HG03439 (cell line): ENCODE results near the gene ERMARD.
"Not testable (repeated sequence)": the region's sequence is repeated elsewhere in the genome, so short reads cannot be mapped to it uniquely, and the experiment has no call there.

Experiments
- ATAC-seq: cut with Tn5 transposase; IDR thresholded peaks from one replicate; pipeline ENCODE4 v1.9.1; 2021; ENCODE audit warnings: mild to moderate bottlenecking, moderate library complexity; ENCODE audit not compliant: unreplicated experiment

ERMARD gene

GRCh38 chr6:169729961-169730360, 21.5 kb upstream of the ERMARD start:
- no peak for ATAC-seq

- no peak for ATAC-seq
These were observed 13.0 kb upstream of the ERMARD start for GRCh38 chr6:169738204-169738975.

- no peak for ATAC-seq
These were observed 12.4 kb upstream of the ERMARD start for GRCh38 chr6:169738976-169739529.

- no peak for ATAC-seq
These were observed 10.1 kb upstream of the ERMARD start for GRCh38 chr6:169741344-169741743.

- no peak for ATAC-seq
These were observed 6.0 kb upstream of the ERMARD start for GRCh38 chr6:169745405-169745804.

GRCh38 chr6:169746556-169746955, 4.9 kb upstream of the ERMARD start:
- ATAC-seq = no peak

- ATAC-seq = no peak
These were observed 727 bp downstream of the ERMARD start for GRCh38 chr6:169752074-169752623.

- no peak for ATAC-seq
These were observed 3.7 kb downstream of the ERMARD start for GRCh38 chr6:169755162-169755561.

GRCh38 chr6:169763308-169763707, 11.9 kb downstream of the ERMARD start:
- no peak for ATAC-seq

GRCh38 chr6:169763881-169764280, 12.5 kb downstream of the ERMARD start:
- ATAC-seq = no peak

GRCh38 chr6:169765789-169766188, 14.4 kb downstream of the ERMARD start:
- not testable (repeated sequence) for ATAC-seq

GRCh38 chr6:169766232-169766631, 14.8 kb downstream of the ERMARD start:
- ATAC-seq = no peak

- ATAC-seq = no peak
These were observed 15.7 kb downstream of the ERMARD start for GRCh38 chr6:169766921-169767736.

GRCh38 chr6:169774347-169774746, 22.9 kb downstream of the ERMARD start:
- ATAC-seq = no peak

GRCh38 chr6:169775321-169775720, 23.9 kb downstream of the ERMARD start:
- no peak for ATAC-seq

- no peak for ATAC-seq
These were observed 25.0 kb downstream of the ERMARD start for GRCh38 chr6:169776379-169776778.

GRCh38 chr6:169777896-169778295, 26.5 kb downstream of the ERMARD start:
- ATAC-seq = no peak

- no peak for ATAC-seq
These were observed 27.2 kb downstream of the ERMARD start for GRCh38 chr6:169778646-169779045.

GRCh38 chr6:169779092-169779815, 27.8 kb downstream of the ERMARD start:
- no peak for ATAC-seq

GRCh38 chr6:169779896-169780295, 28.5 kb downstream of the ERMARD start:
- no peak for ATAC-seq

GRCh38 chr6:169780571-169781091, 29.2 kb downstream of the ERMARD start:
- ATAC-seq = no peak
